ENCODE data around the gene PRKAG2. TPM values are rescaled to one million over a fixed set of nuclear protein-coding genes. Genes with fewer than 3 reads are reported as not detected.

The PRKAG2 gene
- total and polyA plus RNA-seq, 2 experiments from 2014 or later = 9.1 to 14.9 TPM

- no peak for TF ChIP-seq REST (IDR thresholded peaks at IDR 0.05; ENCODE audit: unreplicated experiment)
- TF ChIP-seq POLR2AphosphoS5 (IDR thresholded peaks at IDR 0.05; ENCODE audit: low read depth) = no peak
- no peak for TF ChIP-seq NANOG (IDR thresholded peaks at IDR 0.05; ENCODE audit: borderline replicate concordance)
- TF ChIP-seq STAT1 (IDR thresholded peaks at IDR 0.05; ENCODE audit: unreplicated experiment) = no peak
- TF ChIP-seq CREB1 (CRISPR knock-in tag; IDR thresholded peaks at IDR 0.05; ENCODE audit: low read depth) = no peak
- TF ChIP-seq JUNB (IDR thresholded peaks at IDR 0.05; ENCODE audit: unreplicated experiment) = no peak
Observed at GRCh38 chr7:151774951-151775350, 102.0 kb downstream of the PRKAG2 start (continued).

GRCh38 chr7:151773797-151774196 is 103.1 kb downstream of the PRKAG2 start:
- no peak overlapping the region for H3K4me3 Mint-ChIP-seq
- TF ChIP-seq JUNB (IDR thresholded peaks at IDR 0.05; ENCODE audit: unreplicated experiment) (no peak), ETS1 (IDR thresholded peaks at IDR 0.05) (no peak), ZNF331 (CRISPR knock-in tag; IDR thresholded peaks at IDR 0.05; ENCODE audit: low read depth) (no peak)
- no peaks in the 10 kb centered on the region for H4K20me1 ChIP-seq (replicated peaks; ENCODE audit: insufficient read depth)
- no peak overlapping the region for H3K27ac ChIP-seq (ENCODE audit: low read depth)
- ATAC-seq (no peak), DNase-seq (ENCODE audit: low spot score) (no peak)
- H3K36me3 ChIP-seq (ENCODE audit: insufficient read depth) = no peaks in the 10 kb centered on the region
- H3K27me3 Mint-ChIP-seq (ENCODE audit: insufficient read depth, low read depth, poor library complexity) = peaks cover 4% of the 10 kb centered on the region
- no peaks in the 10 kb centered on the region for H3F3A ChIP-seq (replicated peaks; ENCODE audit: low read depth)
- no peak overlapping the region for H2AFZ ChIP-seq
- peaks cover 4% of the 10 kb centered on the region; the same call in 1 of the 3 replicates for H3K4me1 Mint-ChIP-seq
- H3K4me2 ChIP-seq = no peak overlapping the region
- H3K27me3 ChIP-seq (ENCODE audit: insufficient read depth) = no peaks in the 10 kb centered on the region
- H3K36me3 Mint-ChIP-seq (ENCODE audit: low read depth) = peaks cover 10% of the 10 kb centered on the region; the same call in 2 of the 3 replicates
- no peaks in the 10 kb centered on the region for H3K4me1 ChIP-seq (ENCODE audit: insufficient read depth)
- H3K4me3 ChIP-seq = no peak overlapping the region
- no peak overlapping the region for H3K27ac Mint-ChIP-seq
- H3K9me3 Mint-ChIP-seq = peaks cover 13% of the 10 kb centered on the region
- H3K9me2 ChIP-seq (ENCODE audit: insufficient read depth) = no peaks in the 10 kb centered on the region
- H3K79me2 ChIP-seq (replicated peaks; ENCODE audit: insufficient read depth) = no peaks in the 10 kb centered on the region

- Mint-ChIP-seq H3K4me3 (no peak overlapping the region), H3K27ac (no peak overlapping the region), H3K27me3 (ENCODE audit: insufficient read depth, low read depth, poor library complexity) (no peaks in the 10 kb centered on the region), H3K36me3 (ENCODE audit: low read depth) (no peaks in the 10 kb centered on the region), H3K9me3 (no peaks in the 10 kb centered on the region; the same call in 2 of the 3 replicates), H3K4me1 (0 out of 3 replicates have a peak, but pooled peaks cover 4% of the 10 kb centered on the region)
- H3K27ac ChIP-seq (ENCODE audit: low read depth) = no peak overlapping the region
- H4K20me1 ChIP-seq (replicated peaks; ENCODE audit: insufficient read depth) = no peaks in the 10 kb centered on the region
- no peaks in the 10 kb centered on the region for H3K36me3 ChIP-seq (ENCODE audit: insufficient read depth)
- no peaks in the 10 kb centered on the region for H3K79me2 ChIP-seq (replicated peaks; ENCODE audit: insufficient read depth)
- H3K9me2 ChIP-seq (ENCODE audit: insufficient read depth) = no peaks in the 10 kb centered on the region
- DNase-seq (ENCODE audit: low spot score) = no peak
- H3K27me3 ChIP-seq (ENCODE audit: insufficient read depth) = no peaks in the 10 kb centered on the region
- no peaks in the 10 kb centered on the region for H3K4me1 ChIP-seq (ENCODE audit: insufficient read depth)
- no peaks in the 10 kb centered on the region for H3F3A ChIP-seq (replicated peaks; ENCODE audit: low read depth)
- ATAC-seq = no peak
- no peak overlapping the region for H3K4me3 ChIP-seq
- H2AFZ ChIP-seq = no peak overlapping the region
- no peak overlapping the region for H3K4me2 ChIP-seq
- no peak for TF ChIP-seq ETS1 (IDR thresholded peaks at IDR 0.05)
- no peak for TF ChIP-seq CTCF (conservative IDR thresholded peaks at IDR 0.05; ENCODE audit: low read depth in 2 of 2)
- TF ChIP-seq JUNB (IDR thresholded peaks at IDR 0.05; ENCODE audit: unreplicated experiment) = no peak
- TF ChIP-seq POLR2AphosphoS5 (IDR thresholded peaks at IDR 0.05; ENCODE audit: low read depth) = no peak
Observed at GRCh38 chr7:151770232-151770631, 106.7 kb downstream of the PRKAG2 start.
